ENCODE results near the gene RILPL2. TPM values are rescaled to one million over a fixed set of nuclear protein-coding genes. Genes with fewer than 3 reads are reported as not detected.

The RILPL2 gene
- total RNA-seq, 1 donor from 2014 or later: 1.4 TPM

- TF ChIP-seq CTCF (IDR thresholded peaks at IDR 0.05; ENCODE audit: insufficient read depth, low read depth, low read length) (no peak), EZH2 (IDR thresholded peaks at IDR 0.05; ENCODE audit: insufficient read depth, low read length) (no peak)
- DNase-seq (ENCODE audit: low read depth): no peak
- H3K36me3 ChIP-seq (ENCODE audit: insufficient read depth, low read length): peaks cover 44% of the 10 kb centered on the region
- FAIRE-seq: no peak
- H3K4me1 ChIP-seq (ENCODE audit: insufficient read depth, low read length): peaks cover 18% of the 10 kb centered on the region
- no peaks in the 10 kb centered on the region for H3K27me3 Mint-ChIP-seq (ENCODE audit: low read depth, unreplicated experiment)
- H3K9me3 Mint-ChIP-seq (ENCODE audit: unreplicated experiment): no peaks in the 10 kb centered on the region
- no peaks in the 10 kb centered on the region for H3K9me3 ChIP-seq (ENCODE audit: insufficient read depth, low read depth, low read length)
- no peaks in the 10 kb centered on the region for H3K4me1 Mint-ChIP-seq (ENCODE audit: low read depth, unreplicated experiment)
- peaks cover 56% of the 10 kb centered on the region for H4K20me1 ChIP-seq (ENCODE audit: insufficient read depth, low read length)
- H3K9ac ChIP-seq (ENCODE audit: low read length): no peak overlapping the region
- peaks cover 30% of the 10 kb centered on the region for H3K36me3 Mint-ChIP-seq (ENCODE audit: low read depth, unreplicated experiment)
- H3K27ac Mint-ChIP-seq (ENCODE audit: unreplicated experiment): no peak overlapping the region
- H3K27me3 ChIP-seq (ENCODE audit: insufficient read depth, low read length): no peaks in the 10 kb centered on the region
- no peak overlapping the region for H3K27ac ChIP-seq (ENCODE audit: low read depth, low read length)
- H3K79me2 ChIP-seq (ENCODE audit: insufficient read depth, low read length): peaks cover 89% of the 10 kb centered on the region
- H3K4me3 Mint-ChIP-seq (ENCODE audit: unreplicated experiment): no peak overlapping the region
- no peak overlapping the region for H3K4me3 ChIP-seq (ENCODE audit: insufficient read depth, low read depth, low read length)
- no peak overlapping the region for H3K4me2 ChIP-seq (ENCODE audit: low read length)
- H2AFZ ChIP-seq (ENCODE audit: low read depth, low read length): no peak overlapping the region
Observed at GRCh38 chr12:123396954-123397353, 39.5 kb downstream of the RILPL2 start.

- FAIRE-seq: no peak
- H4K20me1 ChIP-seq (ENCODE audit: insufficient read depth, low read length): peaks cover 57% of the 10 kb centered on the region
- peaks cover 47% of the 10 kb centered on the region for H3K36me3 ChIP-seq (ENCODE audit: insufficient read depth, low read length)
- Mint-ChIP-seq H3K4me3 (ENCODE audit: unreplicated experiment) (no peak overlapping the region), H3K4me1 (ENCODE audit: low read depth, unreplicated experiment) (peaks cover under 1% of the 10 kb centered on the region), H3K36me3 (ENCODE audit: low read depth, unreplicated experiment) (peaks cover 34% of the 10 kb centered on the region), H3K27ac (ENCODE audit: unreplicated experiment) (no peak overlapping the region), H3K9me3 (ENCODE audit: unreplicated experiment) (no peaks in the 10 kb centered on the region), H3K27me3 (ENCODE audit: low read depth, unreplicated experiment) (no peaks in the 10 kb centered on the region)
- H2AFZ ChIP-seq (ENCODE audit: low read depth, low read length): no peak overlapping the region
- peaks cover 18% of the 10 kb centered on the region for H3K4me1 ChIP-seq (ENCODE audit: insufficient read depth, low read length)
- TF ChIP-seq CTCF (IDR thresholded peaks at IDR 0.05; ENCODE audit: insufficient read depth, low read depth, low read length): no peak
- no peak for TF ChIP-seq EZH2 (IDR thresholded peaks at IDR 0.05; ENCODE audit: insufficient read depth, low read length)
- no peak for DNase-seq (ENCODE audit: low read depth)
- H3K4me2 ChIP-seq (ENCODE audit: low read length): no peak overlapping the region
- H3K79me2 ChIP-seq (ENCODE audit: insufficient read depth, low read length): peaks cover 89% of the 10 kb centered on the region
- no peak overlapping the region for H3K4me3 ChIP-seq (ENCODE audit: insufficient read depth, low read depth, low read length)
- no peaks in the 10 kb centered on the region for H3K27me3 ChIP-seq (ENCODE audit: insufficient read depth, low read length)
- H3K9me3 ChIP-seq (ENCODE audit: insufficient read depth, low read depth, low read length): no peaks in the 10 kb centered on the region
- H3K9ac ChIP-seq (ENCODE audit: low read length): no peak overlapping the region
- H3K27ac ChIP-seq (ENCODE audit: low read depth, low read length): no peak overlapping the region
Observed at GRCh38 chr12:123396543-123396942, 39.9 kb downstream of the RILPL2 start.

- Mint-ChIP-seq H3K4me3 (ENCODE audit: unreplicated experiment) (no peak overlapping the region), H3K4me1 (ENCODE audit: low read depth, unreplicated experiment) (peaks cover 12% of the 10 kb centered on the region), H3K9me3 (ENCODE audit: unreplicated experiment) (no peaks in the 10 kb centered on the region), H3K27ac (ENCODE audit: unreplicated experiment) (no peak overlapping the region), H3K27me3 (ENCODE audit: low read depth, unreplicated experiment) (no peaks in the 10 kb centered on the region), H3K36me3 (ENCODE audit: low read depth, unreplicated experiment) (peaks cover 45% of the 10 kb centered on the region)
- Histone ChIP-seq H3K27ac (ENCODE audit: low read depth, low read length) (no peak overlapping the region), H3K9ac (ENCODE audit: low read length) (no peak overlapping the region), H3K27me3 (ENCODE audit: insufficient read depth, low read length) (no peaks in the 10 kb centered on the region), H3K4me1 (ENCODE audit: insufficient read depth, low read length) (peaks cover 26% of the 10 kb centered on the region), H3K4me2 (ENCODE audit: low read length) (no peak overlapping the region), H4K20me1 (ENCODE audit: insufficient read depth, low read length) (peaks cover 68% of the 10 kb centered on the region), H3K9me3 (ENCODE audit: insufficient read depth, low read depth, low read length) (no peaks in the 10 kb centered on the region), H2AFZ (ENCODE audit: low read depth, low read length) (no peak overlapping the region), H3K36me3 (ENCODE audit: insufficient read depth, low read length) (peaks cover 57% of the 10 kb centered on the region), H3K79me2 (ENCODE audit: insufficient read depth, low read length) (peaks cover 92% of the 10 kb centered on the region), H3K4me3 (ENCODE audit: insufficient read depth, low read depth, low read length) (no peak overlapping the region)
- FAIRE-seq (no peak), DNase-seq (ENCODE audit: low read depth) (no peak)
- TF ChIP-seq CTCF (IDR thresholded peaks at IDR 0.05; ENCODE audit: insufficient read depth, low read depth, low read length) (no peak), EZH2 (IDR thresholded peaks at IDR 0.05; ENCODE audit: insufficient read depth, low read length) (no peak)
Observed at GRCh38 chr12:123395236-123395635, 41.2 kb downstream of the RILPL2 start.

All from astrocyte (in vitro differentiated cells and primary cell).